Activated CD4-positive, alpha-beta T cell treated with anti-CD3 and anti-CD28 coated beads, Interleukin-2, amount 50 U/mL, for 16 hours (primary cell): Measurements from ENCODE around the gene UGGT2.
"Not testable (repeated sequence)": the region's sequence is repeated elsewhere in the genome, so short reads cannot be mapped to it uniquely, and the experiment has no call there.

Experiments used
- DNase-seq: peaks from one replicate; pipeline ENCODE4 v3.0.0-alpha.2; 2020

The UGGT2 gene

DNA sequence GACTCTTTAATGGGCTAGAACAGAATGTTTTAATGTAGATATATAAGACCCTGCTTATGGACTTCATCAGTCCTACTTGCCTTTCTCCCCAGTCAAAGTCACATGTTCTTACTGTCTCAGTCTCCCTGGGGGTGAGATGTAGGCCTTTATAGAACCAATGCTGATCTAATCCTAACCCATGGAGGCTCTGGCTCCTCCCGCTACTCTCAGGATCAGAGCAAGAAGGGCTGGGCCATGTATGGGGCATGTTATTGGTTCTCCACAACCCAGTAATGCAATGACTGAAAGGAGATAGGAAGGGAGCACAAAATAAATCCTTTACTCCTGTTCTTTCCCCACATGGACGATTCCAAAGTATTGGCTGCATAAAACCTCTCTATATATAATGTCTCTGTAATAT lies 82.3 kb downstream of the UGGT2 start:
- DNase-seq, result no peak

DNA sequence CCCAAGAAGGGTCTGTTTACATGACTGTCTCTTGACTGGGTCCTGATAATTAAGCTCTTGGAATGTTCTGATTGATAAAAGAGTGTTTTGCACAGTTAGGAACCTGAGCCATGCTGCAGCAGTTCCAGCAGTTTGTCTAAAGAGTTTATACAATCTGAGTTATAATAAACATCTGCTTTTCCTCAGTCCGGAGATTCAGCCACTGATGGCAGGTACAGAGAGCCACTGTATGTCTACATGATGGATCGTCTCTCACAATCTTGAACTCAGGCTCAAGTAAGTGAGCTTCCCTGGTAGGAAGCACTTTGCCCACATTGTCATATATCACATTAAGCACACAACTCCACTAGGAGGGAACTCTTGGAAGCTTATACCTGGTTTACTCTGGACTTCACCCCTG lies 84.3 kb downstream of the UGGT2 start:
- DNase-seq, result no peak

- no peak for DNase-seq
Measured at GRCh38 chr13:95957331-95957730, 95.9 kb downstream of the UGGT2 start.

DNA sequence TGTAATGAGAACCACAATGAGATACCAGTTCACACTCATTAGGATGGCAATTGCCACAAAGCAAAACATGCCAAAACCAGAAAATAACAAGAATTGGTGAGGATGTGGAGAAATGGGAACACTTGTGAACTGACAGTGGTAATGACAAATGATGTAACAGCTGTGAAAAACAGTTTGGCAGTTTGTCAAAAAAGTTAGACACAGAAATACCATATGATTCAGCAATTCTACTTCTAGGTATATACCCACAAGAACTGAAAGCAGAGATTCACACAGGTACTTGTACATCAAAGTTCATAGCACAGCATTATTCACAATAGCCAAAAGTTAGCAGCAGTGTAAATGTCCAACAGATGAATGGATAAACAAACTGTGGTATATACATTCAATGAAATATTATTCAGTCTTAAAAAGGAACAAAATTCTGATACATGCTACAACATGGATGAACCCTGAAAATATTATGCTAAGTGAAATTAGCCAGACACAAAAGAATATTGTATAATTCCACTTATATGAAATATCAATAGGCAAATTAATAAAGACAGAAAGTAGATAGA lies 96.5 kb downstream of the UGGT2 start:
- DNase-seq, result peak; percentile 0

- DNase-seq, result no peak
Measured at GRCh38 chr13:95955719-95956118, 97.5 kb downstream of the UGGT2 start.

GRCh38 chr13:95955255-95955654 lies 97.9 kb downstream of the UGGT2 start:
- no peak for DNase-seq

GRCh38 chr13:95954266-95954665 lies 98.9 kb downstream of the UGGT2 start:
- no peak for DNase-seq

DNA sequence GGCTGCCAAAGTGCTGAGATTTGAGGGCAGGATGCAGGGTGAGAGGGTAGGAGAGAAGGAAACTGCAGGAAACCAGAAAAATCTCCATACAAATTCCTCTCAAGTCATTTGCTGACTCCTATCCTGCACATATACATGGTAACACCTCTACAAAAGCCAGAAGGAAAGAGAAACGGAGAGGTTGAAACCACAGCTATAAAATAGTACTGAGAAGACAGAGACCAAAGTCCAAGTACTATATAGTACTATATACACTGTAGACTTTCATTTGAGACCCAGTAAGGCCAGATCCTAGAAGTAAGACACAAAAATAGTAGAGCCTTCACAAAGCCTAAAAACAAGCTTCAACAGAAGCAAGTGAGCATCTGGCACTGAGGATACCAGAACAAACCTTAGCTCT lies 103.1 kb downstream of the UGGT2 start:
- no peak for DNase-seq

GRCh38 chr13:95948656-95949055 lies 104.5 kb downstream of the UGGT2 start:
- no peak for DNase-seq

DNA sequence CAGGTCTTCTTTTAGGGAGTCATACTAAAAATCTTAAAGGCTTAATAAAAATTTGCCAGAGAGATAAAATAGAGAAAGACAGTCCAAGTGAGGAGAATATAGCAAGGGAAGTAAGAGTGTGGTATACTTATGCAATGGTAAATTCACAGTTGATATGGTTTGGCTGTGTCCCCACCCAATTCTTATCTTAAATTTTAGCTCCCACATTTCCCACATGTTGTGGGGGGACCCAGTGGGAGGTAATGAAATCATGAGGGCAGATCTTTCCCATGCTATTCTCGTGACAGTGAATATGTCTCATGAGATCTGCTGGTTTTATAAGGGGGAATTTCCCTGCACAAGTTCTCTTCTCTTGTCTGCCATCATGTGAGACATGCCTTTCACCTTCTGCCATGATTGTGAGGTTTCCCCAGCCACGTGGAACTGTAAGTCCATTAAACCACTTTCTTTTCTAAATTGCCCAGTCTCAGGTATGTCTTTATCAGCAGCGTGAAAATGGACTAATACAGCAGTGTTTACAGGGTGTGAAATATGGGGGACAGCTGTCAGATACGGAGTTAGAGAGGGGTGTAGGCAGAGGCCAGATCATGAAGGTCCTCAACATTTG lies 115.4 kb downstream of the UGGT2 start:
- no peak for DNase-seq

- DNase-seq, result no peak
Measured at GRCh38 chr13:95931300-95932025, 121.7 kb downstream of the UGGT2 start.

DNA sequence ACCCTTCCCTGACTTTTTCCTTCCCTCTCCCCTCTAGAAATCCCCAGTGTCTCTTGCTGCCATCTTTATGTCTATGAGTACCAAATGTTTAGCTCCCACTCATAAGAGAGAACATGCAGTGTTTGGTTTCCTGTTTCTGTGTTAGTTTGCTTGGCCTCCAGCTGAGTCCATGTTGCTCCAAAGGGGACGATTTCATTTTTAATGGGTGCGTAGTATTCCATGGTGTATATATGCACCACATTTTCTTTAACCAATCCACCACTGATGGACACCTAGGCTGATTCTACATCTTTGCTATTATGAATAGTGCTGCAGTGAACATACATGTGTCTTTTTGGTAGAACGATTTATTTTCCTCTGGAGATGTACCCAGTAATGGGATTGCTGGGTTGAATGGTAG lies 123.8 kb downstream of the UGGT2 start:
- no peak for DNase-seq

DNA sequence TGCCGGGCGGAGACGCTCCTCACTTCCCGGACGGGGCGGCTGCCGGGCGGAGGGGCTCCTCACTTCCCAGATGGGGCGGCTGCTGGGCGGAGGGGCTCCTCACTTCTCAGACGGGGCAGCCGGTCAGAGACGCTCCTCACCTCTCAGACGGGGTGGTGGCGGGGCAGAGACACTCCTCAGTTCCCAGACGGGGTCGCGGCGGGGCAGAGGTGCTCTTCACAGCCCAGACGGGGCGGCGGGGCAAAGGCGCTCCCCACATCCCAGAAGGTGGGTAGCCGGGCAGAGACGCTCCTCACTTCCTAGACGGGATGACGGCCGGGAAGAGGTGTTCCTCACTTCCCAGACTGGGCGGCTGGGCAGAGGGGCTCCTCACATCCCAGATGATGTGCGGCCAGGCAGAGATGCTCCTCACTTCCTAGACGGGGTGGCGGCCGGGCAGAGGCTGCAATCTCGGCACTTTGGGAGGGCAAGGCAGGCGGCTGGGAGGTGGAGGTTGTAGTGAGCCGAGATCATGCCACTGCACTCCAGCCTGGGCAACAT lies 124.8 kb downstream of the UGGT2 start:
- not testable (repeated sequence) for DNase-seq

DNA sequence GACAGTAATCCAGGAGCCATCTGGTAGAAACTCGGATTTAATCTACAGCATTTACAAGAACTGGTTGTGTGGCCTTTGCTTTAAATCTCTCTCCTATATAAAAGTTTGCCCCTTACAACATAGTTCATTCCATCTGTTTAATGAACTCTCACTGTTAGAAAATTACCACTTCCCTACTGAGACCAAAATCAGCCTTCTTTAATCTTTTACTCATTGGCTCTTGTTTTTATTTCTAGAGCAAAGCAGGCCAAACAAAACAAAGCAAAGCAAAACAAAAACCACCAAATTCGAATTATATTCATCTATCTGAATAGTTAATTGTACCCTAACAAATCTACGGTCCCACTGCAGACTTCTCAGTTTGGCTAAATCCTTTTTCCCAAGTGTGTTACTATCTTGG lies 127.0 kb downstream of the UGGT2 start:
- no peak for DNase-seq

DNA sequence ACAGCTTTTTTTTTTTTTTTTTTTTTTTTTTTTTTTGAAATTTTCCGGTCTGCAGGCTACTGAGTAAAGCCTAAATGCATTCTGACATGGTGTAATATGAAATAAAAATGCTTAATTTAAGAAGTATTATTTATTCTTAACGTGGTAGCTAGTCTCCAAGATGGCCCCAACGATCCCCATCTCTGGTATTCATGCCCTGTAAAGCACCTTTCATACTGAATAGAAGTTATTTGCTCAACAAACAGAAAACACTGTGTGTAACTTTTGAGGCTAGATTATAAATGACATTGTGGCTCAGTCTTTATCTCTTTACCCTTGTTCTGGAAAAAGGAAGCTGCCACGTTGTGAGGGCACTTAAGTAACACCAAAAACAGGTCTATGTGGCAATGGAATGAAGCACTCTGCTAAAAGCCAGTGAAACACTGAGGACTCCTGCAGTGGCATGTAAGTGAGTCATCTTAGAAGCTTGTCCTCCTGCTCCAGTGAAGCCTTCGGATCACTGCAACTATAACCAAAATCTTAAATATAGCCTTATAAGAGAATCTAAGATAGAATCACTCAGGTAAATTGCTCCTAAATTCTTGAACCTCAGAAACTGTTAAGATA lies 128.7 kb downstream of the UGGT2 start:
- no peak for DNase-seq

DNA sequence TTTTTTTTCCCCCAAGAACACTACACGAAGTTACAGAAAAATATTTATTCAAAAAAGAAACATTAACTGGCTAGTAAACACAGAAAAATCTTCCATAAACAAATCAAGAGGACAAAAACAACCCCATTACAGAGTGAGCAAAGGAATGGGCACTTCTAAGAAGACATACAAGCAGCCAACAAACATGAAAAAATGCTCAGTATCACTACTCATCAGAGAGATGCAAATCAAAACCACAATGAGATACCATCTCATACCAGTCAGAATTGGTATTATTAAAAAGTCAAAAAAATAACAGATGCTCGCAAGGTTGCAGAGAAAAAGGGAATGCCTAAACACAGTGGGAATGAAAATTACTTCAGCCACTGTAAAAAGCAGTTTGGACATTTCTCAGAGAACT lies 131.7 kb downstream of the UGGT2 start:
- DNase-seq, result no peak

DNA sequence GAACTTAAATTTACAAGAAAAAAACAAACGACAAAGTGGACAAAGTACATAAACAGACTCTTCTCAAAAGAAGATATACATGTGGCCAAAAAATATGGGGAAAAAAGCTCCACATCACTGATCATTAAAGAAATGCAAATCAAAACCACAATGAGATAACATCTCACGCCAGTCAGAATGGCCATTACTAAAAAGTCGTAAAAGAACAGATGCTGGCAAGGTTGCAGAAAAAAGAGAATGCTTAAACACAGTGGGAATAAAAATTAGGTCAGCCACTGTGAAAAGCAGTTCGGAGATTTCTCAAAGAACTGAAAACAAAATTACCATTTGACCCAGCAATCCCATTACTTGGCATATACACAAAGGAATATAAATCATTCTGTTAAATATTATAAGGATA lies 132.7 kb downstream of the UGGT2 start:
- DNase-seq, result no peak

DNA sequence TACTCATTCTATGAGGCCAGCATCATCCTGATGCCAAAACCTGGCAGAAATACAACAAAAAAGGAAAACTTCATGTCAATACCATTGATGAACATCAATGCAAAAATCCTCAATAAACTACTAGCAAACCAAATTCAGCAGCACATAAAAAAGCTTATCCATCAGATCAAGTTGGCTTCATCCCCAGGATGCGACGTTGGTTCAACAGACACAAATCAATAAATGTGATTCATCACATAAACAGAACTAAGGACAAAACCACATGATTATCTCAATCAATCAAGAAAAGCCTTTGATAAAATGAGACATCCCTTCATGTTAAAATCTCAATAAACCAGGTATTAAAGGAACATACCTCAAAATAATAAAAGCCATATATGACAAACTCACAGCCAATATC lies 134.3 kb downstream of the UGGT2 start:
- no peak for DNase-seq

- DNase-seq, result no peak
Measured at GRCh38 chr13:95914991-95915501, 138.2 kb downstream of the UGGT2 start.

DNA sequence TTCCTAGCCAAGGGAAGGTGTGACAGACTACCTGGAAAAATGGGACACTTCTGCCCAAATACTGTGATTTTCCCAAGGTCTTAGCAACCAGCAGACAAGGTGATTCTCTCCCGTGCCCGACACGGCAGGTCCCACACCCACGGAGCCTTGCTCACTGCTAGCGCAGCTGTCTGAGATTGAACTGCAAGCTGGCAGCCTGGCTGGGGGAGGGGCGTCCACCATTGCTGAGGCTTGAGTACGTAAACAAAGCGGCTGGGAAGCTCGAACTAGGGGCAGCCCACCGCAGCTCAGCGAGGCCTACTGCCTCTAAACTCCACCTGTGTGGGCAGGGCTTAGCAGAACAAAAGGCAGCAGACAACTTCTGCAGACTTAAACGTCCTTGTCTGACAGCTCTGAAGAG lies 146.2 kb downstream of the UGGT2 start:
- no peak for DNase-seq

DNA sequence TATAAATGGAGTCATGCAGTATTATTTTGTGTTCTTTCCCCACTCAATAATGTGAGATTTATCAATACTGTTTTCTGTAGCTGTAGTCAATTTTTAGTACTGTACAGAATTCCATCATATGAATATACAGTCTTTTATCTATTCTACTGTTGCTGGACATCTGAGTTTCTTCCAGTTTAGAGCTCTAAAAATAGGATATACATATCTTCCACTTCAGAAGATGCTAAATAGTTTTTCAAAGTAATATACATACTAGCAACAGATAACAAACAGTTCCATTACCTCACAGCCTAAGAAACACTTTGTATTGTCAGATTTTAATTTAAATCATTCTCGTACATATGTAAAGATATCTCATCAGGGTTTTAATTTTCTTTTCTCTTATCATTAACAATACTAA lies 149.6 kb downstream of the UGGT2 start:
- no peak for DNase-seq

DNA sequence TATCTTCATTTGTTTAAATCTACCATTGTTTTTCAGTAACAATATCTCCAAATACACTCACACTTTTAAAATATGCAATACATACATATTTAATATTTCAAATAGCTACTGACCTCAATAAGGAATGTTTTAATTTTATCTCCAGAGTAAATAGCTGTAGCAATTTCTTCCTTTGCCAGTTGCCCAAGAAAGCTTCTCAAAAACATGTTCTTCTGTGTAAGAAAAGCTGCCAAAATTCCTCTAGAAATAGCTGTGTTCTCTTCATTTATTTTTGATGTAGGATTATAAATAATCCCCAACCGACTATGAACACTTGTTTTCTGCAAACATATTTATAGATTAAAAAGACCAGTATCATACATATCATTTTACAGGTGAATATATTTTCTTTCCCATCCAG lies 150.5 kb downstream of the UGGT2 start:
- DNase-seq, result no peak

DNA sequence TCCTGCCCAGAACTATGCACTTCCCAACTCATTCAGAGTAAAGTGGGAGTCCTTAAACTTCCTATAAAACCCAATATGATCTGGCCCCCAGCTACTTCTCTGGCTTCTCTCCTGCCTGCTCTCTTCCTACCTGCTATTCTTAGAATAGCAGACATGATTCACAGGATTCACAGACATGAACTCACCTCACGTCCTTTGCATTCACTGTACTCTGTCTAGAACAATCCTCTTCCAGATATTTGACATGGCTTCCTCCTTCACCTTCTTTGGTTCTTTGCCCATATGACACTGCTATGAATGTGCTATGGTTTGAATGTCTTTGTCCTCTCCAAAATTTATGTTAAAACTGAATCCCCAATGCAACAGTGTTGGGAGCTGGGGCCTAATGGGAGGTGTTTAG lies 154.9 kb downstream of the UGGT2 start:
- DNase-seq, result no peak

- DNase-seq, result no peak
Measured at GRCh38 chr13:95896301-95896700, 156.9 kb downstream of the UGGT2 start.
